C1 segment of cervical spinal cord (tissue), 14 donors: ENCODE measurements around the gene CNTNAP2.
"Not testable (repeated sequence)": the region's sequence is repeated elsewhere in the genome, so short reads cannot be mapped to it uniquely, and the experiment has no call there.

Source experiments
- DNase-seq, 14 donors: peaks; one replicate each; lab custom pipeline; 2025; lab: John Stamatoyannopoulos, UW

The CNTNAP2 gene

GRCh38 chr7:146146831-146147486 lies 30.4 kb downstream of the CNTNAP2 start:
- no peak for DNase-seq

GRCh38 chr7:146150153-146150552 lies 33.6 kb downstream of the CNTNAP2 start:
- DNase-seq, result no peak

- no peak for DNase-seq
These were observed 55.5 kb downstream of the CNTNAP2 start for GRCh38 chr7:146172112-146172511.

- DNase-seq, result no peak
These were observed 59.1 kb downstream of the CNTNAP2 start for GRCh38 chr7:146175716-146176115.

- no peak for DNase-seq
These were observed 60.3 kb downstream of the CNTNAP2 start for GRCh38 chr7:146176860-146177259.

GRCh38 chr7:146177301-146177700 lies 60.7 kb downstream of the CNTNAP2 start:
- no peak for DNase-seq

GRCh38 chr7:146185844-146186243 lies 69.2 kb downstream of the CNTNAP2 start:
- DNase-seq, result no peak

- not testable (repeated sequence) for DNase-seq
These were observed 74.8 kb downstream of the CNTNAP2 start for GRCh38 chr7:146191428-146191827.

GRCh38 chr7:146201945-146202344 lies 85.3 kb downstream of the CNTNAP2 start:
- no peak for DNase-seq

- no peak for DNase-seq
These were observed 89.7 kb downstream of the CNTNAP2 start for GRCh38 chr7:146206270-146206669.

GRCh38 chr7:146208492-146208891 lies 91.9 kb downstream of the CNTNAP2 start:
- DNase-seq, result no peak

- DNase-seq, result no peak
These were observed 98.2 kb downstream of the CNTNAP2 start for GRCh38 chr7:146214842-146215241.

GRCh38 chr7:146216396-146217041 lies 99.9 kb downstream of the CNTNAP2 start:
- peak in 1 of 14 donors; percentile 76 for DNase-seq

- DNase-seq, result no peak
These were observed 107.2 kb downstream of the CNTNAP2 start for GRCh38 chr7:146223851-146224250.

GRCh38 chr7:146232604-146233003 lies 116.0 kb downstream of the CNTNAP2 start:
- no peak for DNase-seq

- peak in 4 of 14 donors; percentile 1 to 65 (median 12) for DNase-seq
These were observed 118.6 kb downstream of the CNTNAP2 start for GRCh38 chr7:146235195-146235594.

- no peak for DNase-seq
These were observed 126.1 kb downstream of the CNTNAP2 start for GRCh38 chr7:146242661-146243060.

- not testable (repeated sequence) for DNase-seq
These were observed 131.4 kb downstream of the CNTNAP2 start for GRCh38 chr7:146247991-146248390.

- not testable (repeated sequence) for DNase-seq
These were observed 132.1 kb downstream of the CNTNAP2 start for GRCh38 chr7:146248744-146249143.

GRCh38 chr7:146249272-146249671 lies 132.7 kb downstream of the CNTNAP2 start:
- DNase-seq, result no peak

GRCh38 chr7:146255609-146256008 lies 139.0 kb downstream of the CNTNAP2 start:
- no peak for DNase-seq

- no peak for DNase-seq
These were observed 145.9 kb downstream of the CNTNAP2 start for GRCh38 chr7:146262527-146262926.

GRCh38 chr7:146276888-146277287 lies 160.3 kb downstream of the CNTNAP2 start:
- no peak for DNase-seq
